IPS DF 19.7 (cell line): ENCODE results near the gene ARHGAP18.

Experiments used
- DNase-seq: peaks from one replicate; pipeline ENCODE4 v3.0.0-alpha.2; 2013; ENCODE audit warnings: low read depth, low spot score

Gene ARHGAP18

GRCh38 chr6:129644567-129645015 is 65.4 kb downstream of the ARHGAP18 start:
- DNase-seq: no peak

- no peak for DNase-seq
Measured at GRCh38 chr6:129643968-129644367, 66.0 kb downstream of the ARHGAP18 start.

- no peak for DNase-seq
Measured at GRCh38 chr6:129643176-129643575, 66.8 kb downstream of the ARHGAP18 start.

- no peak for DNase-seq
Measured at GRCh38 chr6:129642322-129642721, 67.7 kb downstream of the ARHGAP18 start.

- DNase-seq: no peak
Measured at GRCh38 chr6:129641344-129641743, 68.6 kb downstream of the ARHGAP18 start.

- no peak for DNase-seq
Measured at GRCh38 chr6:129638686-129639085, 71.3 kb downstream of the ARHGAP18 start.

- no peak for DNase-seq
Measured at GRCh38 chr6:129638055-129638684, 71.8 kb downstream of the ARHGAP18 start.

GRCh38 chr6:129637340-129638054 is 72.5 kb downstream of the ARHGAP18 start:
- no peak for DNase-seq

GRCh38 chr6:129635396-129636130 is 74.4 kb downstream of the ARHGAP18 start:
- no peak for DNase-seq

GRCh38 chr6:129634411-129635230 is 75.4 kb downstream of the ARHGAP18 start:
- no peak for DNase-seq

GRCh38 chr6:129633529-129633928 is 76.4 kb downstream of the ARHGAP18 start:
- no peak for DNase-seq

GRCh38 chr6:129632172-129632613 is 77.8 kb downstream of the ARHGAP18 start:
- no peak for DNase-seq

- DNase-seq: no peak
Measured at GRCh38 chr6:129631070-129631469, 78.9 kb downstream of the ARHGAP18 start.

GRCh38 chr6:129630596-129630995 is 79.4 kb downstream of the ARHGAP18 start:
- DNase-seq: no peak

- no peak for DNase-seq
Measured at GRCh38 chr6:129628101-129628815, 81.7 kb downstream of the ARHGAP18 start.

- no peak for DNase-seq
Measured at GRCh38 chr6:129624488-129624887, 85.5 kb downstream of the ARHGAP18 start.

GRCh38 chr6:129623008-129623732 is 86.8 kb downstream of the ARHGAP18 start:
- no peak for DNase-seq

GRCh38 chr6:129621252-129621651 is 88.7 kb downstream of the ARHGAP18 start:
- no peak for DNase-seq

GRCh38 chr6:129620234-129620610 is 89.8 kb downstream of the ARHGAP18 start:
- DNase-seq: no peak

- DNase-seq: no peak
Measured at GRCh38 chr6:129619579-129620233, 90.3 kb downstream of the ARHGAP18 start.
